Heart right ventricle (tissue), 16 donors: ENCODE results near the gene SHKBP1. TPM values are rescaled to one million over a fixed set of nuclear protein-coding genes. Genes with fewer than 3 reads are reported as not detected.

Experiments used
- ATAC-seq, 8 donors: fragments of 200-7000 bp; cut with Tn5 transposase; one replicate each; pipeline ENCODE4 v1.9.1; 2020; ENCODE audit warnings: mild to moderate bottlenecking in 8 of 8, moderate library complexity in 8 of 8, moderate number of reproducible peaks in 1 of 8
- DNase-seq, 2 donors: peaks; one replicate each; pipeline ENCODE4 v3.0.0-alpha.2; 2020
- H3K27ac ChIP-seq, 10 donors: fragments of 200-600 bp; sonication (generic) in 2 of 10; one replicate each; pipeline versions ENCODE4 v1.5.0 to v1.8.0; 2020 to 2022; ENCODE audit warnings: mild to moderate bottlenecking in 3 of 10
- H3K27me3 ChIP-seq, 7 donors: fragments of 200-600 bp; one replicate each; pipeline ENCODE4 v1.8.0; 2021 to 2022; ENCODE audit warnings: mild to moderate bottlenecking in 2 of 7
- H3K36me3 ChIP-seq, 9 donors: fragments of 200-600 bp; sonication (generic) in 1 of 9; one replicate each; pipeline versions ENCODE4 v1.5.0 to v1.8.0; 2020 to 2022; ENCODE audit warnings: mild to moderate bottlenecking in 2 of 9
- H3K4me1 ChIP-seq, 9 donors: fragments of 200-600 bp; sonication (generic) in 1 of 9; one replicate each; pipeline versions ENCODE4 v1.5.0 to v1.8.0; 2020 to 2022; ENCODE audit warnings: mild to moderate bottlenecking in 4 of 9
- H3K4me3 ChIP-seq, 10 donors: fragments of 200-600 bp; sonication (generic) in 2 of 10; one replicate each; pipeline versions ENCODE4 v1.5.0 to v1.8.0; 2020 to 2022; ENCODE audit warnings: mild to moderate bottlenecking in 7 of 10, moderate library complexity in 2 of 10
- H3K9me3 ChIP-seq, 11 donors: fragments of 200-600 bp in 10 of 11; sonication (generic) in 2 of 11; one replicate each; pipeline versions ENCODE4 v1.5.0 to v1.8.0; 2013 to 2022; ENCODE audit warnings: mild to moderate bottlenecking in 2 of 11, control low read depth in 1 of 11, moderate library complexity in 1 of 11
- WGBS, 2 donors: extraction: QIAGEN DNeasy Blood & Tissue Kit; methylation state at CpG; one replicate each; pipeline ENCODE4 v1.1.7; 2013; ENCODE audit warnings: inconsistent platforms in 1 of 2; 5-methylcytosine and 5-hydroxymethylcytosine counted together
- intact Hi-C, 10 donors: fragments of 100-400 bp; cut with DNase I; formaldehyde crosslinking; loops; one replicate each; pipeline versions ENCODE4 v1.11.1 to v1.14.2; 2022
- long read RNA-seq, 3 donors: library from polyadenylated mRNA; unstranded; transcript quantifications; one replicate each; pipeline ENCODE4 v2.0.0, GENCODE V29; 2020 to 2021
- polyA plus RNA-seq, 2 donors: library from polyadenylated mRNA; stranded (reverse); fragments of 200-250 nt; gene quantifications; one replicate each; pipeline ENCODE4 v1.2.3, GENCODE V29; 2013
- total RNA-seq, 10 donors: library from RNA; stranded (reverse); fragmentation: NEBNext Ultra II Directional in 3 of 10; extraction: Animal tissue kit (Norgen Biotek cat#: 25700) in 3 of 10; gene quantifications; one replicate each; pipeline versions ENCODE4 v1.2.1 to v1.2.4, GENCODE V29; 2021 to 2023
- TF ChIP-seq, protein P1 (sequence below), 9 donors: fragments of 200-600 bp; sonication (generic) in 2 of 9; IDR thresholded peaks; one replicate each; pipeline versions ENCODE4 v1.5.0 to v1.8.0; 2021 to 2022; ENCODE audit warnings: antibody characterized with exemption in 9 of 9, mild to moderate bottlenecking in 5 of 9, moderate library complexity in 1 of 9
- donor health status: Arrhythmogenic right ventricular cardiomyopathy.
- donor health status: ischemic (EF 13 %, LVEDD 7.1; RV severe dilation, severe dysfunction).
- donor health status: healthy with polysubstance abuse.
- donor health status: DM: no; HTN: yes; CAD: no.
- donor health status: DM: no; HTN: no; CAD: no.
- donor health status: ischemic (EF 25% LVEDD 6.9; RV normal size, moderate dysfunction).
- donor health status: ischemic (EF 25% LVEDD 5.7; RV mildly dilated, moderate dysfunction).
- donor health status: healthy.
- donor health status: DM: yes; HTN: yes; CAD: no.
- donor health status: Ischemic cardiomyopathy.
- donor health status: ischemic (EF 35%, LVEDD 5.7; RV mildly dilated, moderate dysfunction).
- donor health status: nonischemic (EF 11% LVEDD 7.7; RV severe dilation, severe dysfunction).
- donor health status: DM: yes; HTN: yes; CAD: no.
- donor health status: PGD.
- donor health status: ischemic (EF 29% LVEDD 5.4; RV normal size, mild dysfunction).
- donor health status: nonischemic (EF 23%, LVEDD 6.1; RV moderate dilation, normal function).

The SHKBP1 gene, protein sequence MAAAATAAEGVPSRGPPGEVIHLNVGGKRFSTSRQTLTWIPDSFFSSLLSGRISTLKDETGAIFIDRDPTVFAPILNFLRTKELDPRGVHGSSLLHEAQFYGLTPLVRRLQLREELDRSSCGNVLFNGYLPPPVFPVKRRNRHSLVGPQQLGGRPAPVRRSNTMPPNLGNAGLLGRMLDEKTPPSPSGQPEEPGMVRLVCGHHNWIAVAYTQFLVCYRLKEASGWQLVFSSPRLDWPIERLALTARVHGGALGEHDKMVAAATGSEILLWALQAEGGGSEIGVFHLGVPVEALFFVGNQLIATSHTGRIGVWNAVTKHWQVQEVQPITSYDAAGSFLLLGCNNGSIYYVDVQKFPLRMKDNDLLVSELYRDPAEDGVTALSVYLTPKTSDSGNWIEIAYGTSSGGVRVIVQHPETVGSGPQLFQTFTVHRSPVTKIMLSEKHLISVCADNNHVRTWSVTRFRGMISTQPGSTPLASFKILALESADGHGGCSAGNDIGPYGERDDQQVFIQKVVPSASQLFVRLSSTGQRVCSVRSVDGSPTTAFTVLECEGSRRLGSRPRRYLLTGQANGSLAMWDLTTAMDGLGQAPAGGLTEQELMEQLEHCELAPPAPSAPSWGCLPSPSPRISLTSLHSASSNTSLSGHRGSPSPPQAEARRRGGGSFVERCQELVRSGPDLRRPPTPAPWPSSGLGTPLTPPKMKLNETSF
- total RNA-seq (10 to 100 TPM; 12.0 to 31.5 (median 15.9) TPM), polyA plus RNA-seq (10 to 100 TPM; 42.8 to 43.1 TPM)
- long read RNA-seq, donor 1, transcript SHKBP1-201 (18 exons, 2,363 nt): major isoform, 36 of 57 reads
- long read RNA-seq, donor 1, partial matches to known transcripts: 5 of 57 reads
- long read RNA-seq, donor 1, other reads (novel, unspliced or antisense): 16 of 57 reads
- long read RNA-seq, donor 2, transcript SHKBP1-201 (18 exons, 2,363 nt): major isoform, 37 of 57 reads
- long read RNA-seq, donor 2, partial matches to known transcripts: 3 of 57 reads
- long read RNA-seq, donor 2, other reads (novel, unspliced or antisense): 17 of 57 reads
- long read RNA-seq, donor 3, transcript SHKBP1-201 (18 exons, 2,363 nt): major isoform, 66 of 82 reads
- long read RNA-seq, donor 3, partial matches to known transcripts: 3 of 82 reads
- long read RNA-seq, donor 3, other reads (novel, unspliced or antisense): 13 of 82 reads

DNA sequence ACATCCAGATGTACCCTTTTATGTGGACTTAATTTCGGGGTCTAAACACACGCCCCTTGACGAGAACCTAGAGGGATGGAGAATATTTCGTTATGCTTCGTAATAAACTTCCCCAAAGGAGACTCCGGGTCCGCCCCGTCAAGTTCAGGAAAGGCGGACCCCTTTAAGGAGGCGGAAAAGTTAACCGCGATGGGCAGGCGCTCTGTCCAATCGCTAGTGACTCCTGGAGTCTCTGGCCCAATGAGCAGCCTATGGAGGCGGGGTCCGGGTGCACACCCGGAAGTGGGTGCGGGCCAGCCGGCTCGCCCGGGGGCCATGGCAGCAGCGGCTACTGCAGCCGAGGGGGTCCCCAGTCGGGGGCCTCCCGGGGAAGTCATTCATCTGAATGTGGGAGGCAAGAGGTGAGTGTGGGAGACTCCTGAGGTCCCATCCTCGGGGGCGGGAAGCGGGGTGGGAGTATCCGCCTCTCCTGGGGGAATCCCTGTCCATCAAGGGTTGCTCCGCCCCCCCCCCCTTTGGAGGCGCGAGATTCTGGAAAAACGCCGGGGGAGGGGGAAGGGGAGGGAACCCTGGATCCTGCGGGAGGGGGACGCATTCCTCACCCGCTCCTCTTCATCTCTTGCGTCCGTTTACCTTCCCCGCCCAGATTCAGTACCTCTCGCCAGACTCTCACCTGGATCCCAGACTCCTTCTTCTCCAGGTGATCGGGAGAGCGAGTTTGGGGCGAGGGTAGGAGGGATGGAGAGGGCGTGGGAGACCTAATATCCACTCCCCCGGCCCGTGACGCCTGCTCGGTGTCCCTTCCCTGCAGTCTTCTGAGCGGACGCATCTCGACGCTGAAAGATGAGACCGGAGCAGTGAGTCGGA lies at the start of gene SHKBP1:
TSS of gene SHKBP1 (plus strand) at position 289 of the 867 bp plus-strand sequence. CDS start at position 316, 27 bp downstream.
- intact Hi-C loops: loop anchor here in 1 of 10 donors (5.0 kb wide), 1 partner anchor 35 kb away; no protein-coding TSS in a partner anchor
- WGBS, 2 donors: 1% methylated on average over 49 to 54 of the region's 55 CpGs
- H3K27me3 ChIP-seq: no peaks in the 10 kb centered on the region
- H3K36me3 ChIP-seq: peaks cover 0 to 37% (median 10%) of the 10 kb centered on the region in 9 donors
- H3K27ac ChIP-seq: peak within 1 kb of the TSS in 9 of 10 donors; percentile 62 to 93 (median 85)
- peaks cover 0 to 38% (median 13%) of the 10 kb centered on the region in 9 donors for H3K4me1 ChIP-seq
- peak; percentile 96 for DNase-seq
- H3K4me3 ChIP-seq: peak within 1 kb of the TSS; percentile 23 to 85 (median 74)
- no peaks in the 10 kb centered on the region for H3K9me3 ChIP-seq
- TF ChIP-seq, protein P1, sequence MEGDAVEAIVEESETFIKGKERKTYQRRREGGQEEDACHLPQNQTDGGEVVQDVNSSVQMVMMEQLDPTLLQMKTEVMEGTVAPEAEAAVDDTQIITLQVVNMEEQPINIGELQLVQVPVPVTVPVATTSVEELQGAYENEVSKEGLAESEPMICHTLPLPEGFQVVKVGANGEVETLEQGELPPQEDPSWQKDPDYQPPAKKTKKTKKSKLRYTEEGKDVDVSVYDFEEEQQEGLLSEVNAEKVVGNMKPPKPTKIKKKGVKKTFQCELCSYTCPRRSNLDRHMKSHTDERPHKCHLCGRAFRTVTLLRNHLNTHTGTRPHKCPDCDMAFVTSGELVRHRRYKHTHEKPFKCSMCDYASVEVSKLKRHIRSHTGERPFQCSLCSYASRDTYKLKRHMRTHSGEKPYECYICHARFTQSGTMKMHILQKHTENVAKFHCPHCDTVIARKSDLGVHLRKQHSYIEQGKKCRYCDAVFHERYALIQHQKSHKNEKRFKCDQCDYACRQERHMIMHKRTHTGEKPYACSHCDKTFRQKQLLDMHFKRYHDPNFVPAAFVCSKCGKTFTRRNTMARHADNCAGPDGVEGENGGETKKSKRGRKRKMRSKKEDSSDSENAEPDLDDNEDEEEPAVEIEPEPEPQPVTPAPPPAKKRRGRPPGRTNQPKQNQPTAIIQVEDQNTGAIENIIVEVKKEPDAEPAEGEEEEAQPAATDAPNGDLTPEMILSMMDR (IDR thresholded peaks at IDR 0.05): no peak
- ATAC-seq: peak; percentile 97 to 99 (median 99)

DNA sequence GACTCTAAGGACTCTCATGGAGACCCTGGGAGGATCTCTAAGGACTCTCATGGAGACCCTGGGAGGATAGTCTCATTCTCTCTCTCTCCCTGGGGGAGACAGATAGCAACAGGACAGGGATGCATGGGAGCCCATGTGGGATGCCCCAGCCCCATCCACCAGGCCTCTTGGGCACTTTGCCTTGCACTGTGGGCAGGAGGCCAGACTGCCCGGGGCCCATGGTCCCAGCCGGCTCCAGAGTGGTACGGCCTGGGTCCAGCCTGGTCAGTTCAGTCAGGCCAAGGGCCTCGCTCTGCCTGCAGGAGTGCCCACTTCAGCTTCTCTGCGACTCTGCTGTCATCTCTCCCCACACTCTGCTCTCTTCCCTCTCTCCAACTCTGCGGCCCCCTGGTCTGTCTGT lies 48.6 kb upstream of the SHKBP1 start:
- 75 to 83% methylated on average over 6 of the region's 6 CpGs for WGBS, 2 donors
- intact Hi-C loops: loop anchor here in 9 of 10 donors (2.0 to 10.0 kb wide), 10 partner anchors 63 to 223 kb away; partner anchors contain the start of genes BLVRB (in 2 of the 9) and SPTBN4 (in 1 of the 9)
- Histone ChIP-seq H3K27ac (no peak overlapping the region), H3K4me3 (no peak overlapping the region), H3K4me1 (peaks cover 0 to 14% (median 9%) of the 10 kb centered on the region in 9 donors), H3K9me3 (no peaks in the 10 kb centered on the region), H3K27me3 (peaks cover 0 to 17% (median 0%) of the 10 kb centered on the region in 7 donors), H3K36me3 (no peaks in the 10 kb centered on the region)
- TF ChIP-seq, protein P1 (IDR thresholded peaks at IDR 0.05): no peak
- no peak for DNase-seq
- ATAC-seq: no peak

DNA sequence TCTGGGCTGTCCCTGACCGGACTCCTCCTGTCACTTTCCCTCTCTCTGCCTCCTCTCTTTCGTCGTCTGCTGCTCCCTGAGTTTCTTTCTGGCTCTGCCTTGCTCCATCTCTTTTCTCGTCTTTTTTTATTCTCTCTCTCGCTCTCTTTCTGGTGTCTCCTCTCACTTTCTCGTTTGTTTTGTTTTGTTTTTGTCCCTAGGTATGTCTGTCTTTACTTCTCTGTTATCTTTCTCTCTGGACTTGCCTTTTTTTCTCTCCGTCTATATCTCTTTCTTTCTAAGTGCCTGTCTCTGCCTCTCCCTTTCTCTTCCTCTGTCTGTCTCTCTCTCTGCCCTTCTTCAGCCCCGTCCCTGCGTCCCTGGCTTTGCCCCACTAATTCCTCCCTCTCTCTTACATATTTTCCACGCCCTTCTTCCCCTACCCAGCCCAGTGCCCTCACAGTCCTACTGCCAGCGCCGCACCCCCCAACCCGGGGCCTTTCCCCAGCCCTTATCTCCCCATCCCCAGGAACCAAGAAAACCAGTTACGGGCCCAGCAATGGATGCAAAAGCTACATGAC lies 48.1 kb upstream of the SHKBP1 start:
- no peak overlapping the region for H3K4me3 ChIP-seq
- ATAC-seq: peak in 1 of 8 donors; percentile 12
- no peak overlapping the region for H3K27ac ChIP-seq
- peaks cover 0 to 14% (median 9%) of the 10 kb centered on the region in 9 donors for H3K4me1 ChIP-seq
- intact Hi-C loops: loop anchor here in 9 of 10 donors (1.0 to 10.0 kb wide), 11 partner anchors 64 to 224 kb away; partner anchors contain the start of genes BLVRB (in 2 of the 9) and SPTBN4 (in 1 of the 9)
- H3K27me3 ChIP-seq: peaks cover 0 to 17% (median 0%) of the 10 kb centered on the region in 7 donors
- DNase-seq: no peak
- WGBS, 2 donors: 62 to 66% methylated on average over 14 of the region's 14 CpGs
- no peaks in the 10 kb centered on the region for H3K9me3 ChIP-seq
- no peaks in the 10 kb centered on the region for H3K36me3 ChIP-seq
- TF ChIP-seq, protein P1 (IDR thresholded peaks at IDR 0.05): no peak
